ENCODE data around the gene PRSS8.
"Not testable (repeated sequence)": the region's sequence is repeated elsewhere in the genome, so short reads cannot be mapped to it uniquely, and the experiment has no call there.

PRSS8 gene

DNA sequence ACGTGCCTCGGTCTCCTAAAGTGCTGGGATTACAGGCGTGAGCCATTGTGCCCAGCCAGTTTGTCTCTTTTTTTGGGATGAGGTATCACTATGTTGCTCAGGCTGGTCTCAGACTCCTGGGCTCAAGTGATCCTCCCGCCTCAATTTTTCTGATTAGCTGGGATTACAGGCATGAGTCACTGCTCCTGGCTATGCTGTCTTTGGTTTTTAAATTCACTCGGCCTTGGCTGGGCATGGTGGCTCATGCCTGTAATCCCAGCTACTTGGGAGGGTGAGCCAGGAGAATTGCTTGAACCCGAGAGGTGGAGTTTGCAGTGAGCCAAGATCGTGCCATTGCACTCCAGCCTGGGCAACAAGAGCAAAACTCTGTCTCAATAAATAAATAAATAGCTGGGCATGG is 8.9 kb upstream of the PRSS8 start:
- not testable (repeated sequence) for DNase-seq (ENCODE audit: low read depth, low spot score)

DNA sequence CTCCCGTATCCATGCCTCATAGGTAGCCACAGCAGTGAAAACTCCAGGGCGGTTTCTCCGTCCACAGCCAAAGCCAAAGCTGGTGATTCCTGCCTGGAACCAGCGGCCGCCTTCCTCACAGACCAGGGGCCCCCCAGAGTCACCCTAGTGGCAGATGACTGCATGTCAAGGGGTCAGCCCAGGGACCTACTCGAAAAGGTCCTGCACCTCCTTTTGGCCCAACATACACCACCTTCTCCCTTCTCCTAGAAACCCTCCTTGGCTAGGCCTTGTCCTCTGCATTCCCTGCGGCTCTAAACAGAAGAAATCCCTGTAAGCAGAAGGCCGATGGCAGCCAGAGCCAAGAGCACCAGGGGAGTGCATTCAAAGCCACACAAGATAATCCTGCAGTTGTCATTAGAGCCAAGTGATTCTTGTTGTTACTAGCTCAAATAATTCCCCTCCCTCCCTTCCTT is 8.2 kb upstream of the PRSS8 start:
- DNase-seq (ENCODE audit: low read depth, low spot score): no peak

DNA sequence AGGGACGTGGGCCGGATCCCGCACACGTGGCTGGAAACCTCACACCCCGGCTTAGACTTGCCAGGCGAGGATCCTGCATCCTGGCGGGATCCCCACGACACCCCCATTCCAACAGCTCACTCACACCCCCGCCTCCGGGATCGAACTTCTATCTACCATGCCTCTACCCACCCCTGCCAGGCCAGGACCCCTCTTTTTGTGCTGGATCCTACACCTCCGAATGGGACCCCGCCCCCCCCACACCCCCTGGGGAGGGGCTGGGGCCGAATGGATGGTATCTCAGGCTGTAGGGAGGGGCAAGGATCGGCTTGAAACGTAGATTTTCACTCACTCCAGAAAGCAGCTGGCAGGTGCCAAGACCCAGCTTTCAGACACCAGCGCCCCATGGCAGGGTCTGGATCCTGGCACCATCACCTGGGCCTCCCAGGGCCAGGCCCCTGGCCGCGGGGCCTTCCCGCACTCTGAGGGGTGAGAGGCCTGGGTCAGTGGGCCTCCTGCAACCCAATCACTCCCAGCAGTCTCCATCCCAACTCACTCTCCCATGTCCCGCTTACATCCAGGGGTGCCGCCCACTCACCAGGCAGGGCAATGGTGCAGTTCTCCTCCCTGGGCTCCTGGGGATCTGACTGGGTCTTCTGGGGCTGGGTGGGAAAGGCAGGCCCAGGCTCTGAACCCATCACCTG is 7.6 kb upstream of the PRSS8 start:
- no peak for DNase-seq (ENCODE audit: low read depth, low spot score)

DNA sequence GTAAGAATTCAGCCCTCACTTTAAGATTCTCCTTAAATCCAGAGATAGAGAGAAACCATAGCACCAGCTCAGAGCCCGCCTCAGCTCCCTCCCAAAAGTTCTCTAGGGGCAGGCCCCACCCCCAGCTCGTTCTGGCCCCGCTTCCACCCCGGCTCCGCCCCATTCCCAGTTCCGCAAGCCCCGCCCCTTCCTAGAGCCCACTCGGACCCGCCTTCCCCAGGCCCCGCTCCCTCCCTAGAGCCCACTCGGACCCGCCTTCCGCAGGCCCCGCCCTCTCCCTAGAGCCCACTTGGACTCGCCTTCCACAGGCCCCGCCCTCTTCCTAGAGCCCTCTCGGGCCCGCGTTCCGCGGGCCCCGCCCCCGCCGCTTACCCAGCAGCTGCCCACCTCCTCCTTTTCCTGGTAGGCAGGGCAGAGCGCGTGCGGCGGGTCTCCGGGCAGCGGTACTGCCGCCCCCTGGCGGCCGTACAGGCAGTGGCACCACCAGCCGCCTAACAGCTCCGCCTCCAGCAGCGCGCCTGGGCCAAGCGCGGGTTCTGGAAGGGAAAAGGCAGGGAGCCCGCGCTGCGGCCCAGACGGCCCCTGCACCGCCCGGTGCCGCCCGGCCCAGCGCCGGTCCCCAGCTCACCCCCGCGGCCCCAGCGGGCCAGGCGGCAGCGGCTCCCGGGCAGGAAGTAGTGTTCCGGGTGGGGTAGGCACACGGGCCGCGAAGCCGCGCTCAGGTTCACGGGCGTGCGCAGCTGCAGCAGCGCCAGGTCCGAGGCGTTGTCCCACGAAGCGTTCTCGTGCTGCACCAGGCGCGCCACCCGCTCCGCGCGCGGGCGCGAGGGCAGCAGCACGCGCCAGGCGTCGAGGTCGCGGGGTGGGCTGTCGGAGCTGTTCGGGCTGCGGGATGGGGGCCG is 6.8 kb upstream of the PRSS8 start:
- DNase-seq (ENCODE audit: low read depth, low spot score): peak; percentile 97

DNA sequence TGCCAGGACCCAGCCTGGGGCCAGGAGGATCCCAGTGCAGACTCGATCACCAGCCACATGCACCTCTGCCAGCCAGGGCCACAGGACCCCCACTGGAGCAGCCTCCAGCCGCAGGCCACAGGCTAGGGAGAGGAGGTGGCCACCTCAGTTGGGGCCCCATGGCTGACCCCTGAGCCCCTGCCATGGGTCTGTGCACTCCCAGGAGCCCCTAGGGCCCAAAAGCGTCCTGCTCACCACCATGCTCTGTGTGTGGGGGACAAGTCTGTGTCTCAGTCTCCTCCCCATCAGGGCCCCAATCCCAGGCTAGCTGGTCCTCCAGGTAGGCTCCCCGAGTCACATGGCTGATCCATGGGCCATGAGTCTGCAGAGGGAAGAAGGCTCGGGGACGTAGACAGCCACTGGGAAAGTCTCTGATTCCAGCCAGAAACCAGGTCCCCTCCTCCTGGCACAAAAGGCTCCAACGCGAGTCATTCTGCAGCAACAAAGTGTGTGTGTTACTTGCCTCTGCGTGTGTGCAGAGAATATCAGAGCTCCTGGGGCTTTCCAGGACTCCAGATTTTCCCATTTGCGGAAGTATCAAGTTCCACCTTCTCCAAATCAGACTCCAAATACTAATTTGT is 6.1 kb upstream of the PRSS8 start:
- no peak for DNase-seq (ENCODE audit: low read depth, low spot score)

DNA sequence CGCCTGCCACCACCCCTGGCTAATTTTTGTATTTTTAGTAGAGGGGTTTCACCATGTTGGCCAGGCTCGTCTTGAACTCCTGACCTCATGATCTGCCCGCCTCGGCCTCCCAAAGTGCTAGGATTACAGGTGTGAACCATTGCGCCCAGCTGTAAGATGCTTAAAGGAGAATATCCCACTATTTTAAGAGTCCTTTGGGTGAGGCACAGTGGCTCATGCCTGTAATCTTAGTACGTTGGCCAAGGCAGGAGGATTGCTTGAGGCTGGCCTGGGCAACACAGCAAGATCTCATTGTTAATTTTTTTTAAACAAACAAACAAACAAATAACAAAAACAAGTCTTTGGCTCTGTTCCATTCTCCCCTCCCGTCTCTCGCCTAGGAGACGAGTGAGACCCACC is 5.5 kb upstream of the PRSS8 start:
- DNase-seq (ENCODE audit: low read depth, low spot score): not testable (repeated sequence)

DNA sequence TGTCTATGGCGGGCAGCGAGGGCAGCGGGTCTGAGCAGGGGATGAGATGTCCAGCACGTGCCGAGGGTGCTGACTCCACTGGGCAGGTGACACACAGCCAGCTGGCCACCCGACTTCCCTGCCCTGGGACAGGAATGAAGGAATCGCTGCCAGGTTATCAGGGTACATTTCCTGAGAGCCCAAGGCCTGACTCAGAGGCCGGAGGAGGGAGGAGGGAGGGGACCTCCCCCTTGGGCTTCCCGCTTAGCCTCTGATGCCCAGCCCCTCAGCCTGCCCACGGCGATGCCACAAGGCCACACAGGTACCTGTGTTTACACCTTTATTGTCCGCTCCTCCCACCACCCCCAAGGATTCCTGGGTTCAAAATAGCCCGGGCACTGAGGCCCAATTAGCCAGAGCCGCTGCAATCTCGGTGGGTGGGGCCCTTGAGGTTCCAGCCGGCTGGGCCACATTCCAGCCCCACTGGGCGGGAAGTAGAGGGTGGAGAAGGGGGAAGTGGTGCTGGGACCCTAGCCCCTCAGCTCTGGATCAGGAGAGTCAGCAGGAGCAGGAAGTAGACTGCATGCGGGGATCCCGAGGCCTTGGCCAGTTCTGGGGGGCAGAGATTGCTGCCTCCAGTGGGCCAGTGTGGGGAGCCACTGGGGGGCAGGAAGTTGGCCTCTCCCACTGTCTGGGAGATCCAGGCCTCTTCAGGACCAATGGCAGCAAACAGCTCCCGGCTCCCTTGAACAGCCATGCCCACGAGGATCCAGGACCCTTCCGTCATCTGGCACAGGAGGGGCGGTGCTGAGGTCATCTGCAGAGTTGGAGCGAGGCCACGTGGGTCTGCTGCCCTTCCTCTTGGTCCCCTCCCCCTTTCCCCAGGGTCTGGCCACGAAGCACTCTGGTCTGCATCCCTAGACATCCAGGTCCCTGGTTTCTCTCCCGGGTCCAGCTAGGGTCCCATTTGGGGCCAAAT is 3.4 kb upstream of the PRSS8 start:
- DNase-seq (ENCODE audit: low read depth, low spot score): no peak

DNA sequence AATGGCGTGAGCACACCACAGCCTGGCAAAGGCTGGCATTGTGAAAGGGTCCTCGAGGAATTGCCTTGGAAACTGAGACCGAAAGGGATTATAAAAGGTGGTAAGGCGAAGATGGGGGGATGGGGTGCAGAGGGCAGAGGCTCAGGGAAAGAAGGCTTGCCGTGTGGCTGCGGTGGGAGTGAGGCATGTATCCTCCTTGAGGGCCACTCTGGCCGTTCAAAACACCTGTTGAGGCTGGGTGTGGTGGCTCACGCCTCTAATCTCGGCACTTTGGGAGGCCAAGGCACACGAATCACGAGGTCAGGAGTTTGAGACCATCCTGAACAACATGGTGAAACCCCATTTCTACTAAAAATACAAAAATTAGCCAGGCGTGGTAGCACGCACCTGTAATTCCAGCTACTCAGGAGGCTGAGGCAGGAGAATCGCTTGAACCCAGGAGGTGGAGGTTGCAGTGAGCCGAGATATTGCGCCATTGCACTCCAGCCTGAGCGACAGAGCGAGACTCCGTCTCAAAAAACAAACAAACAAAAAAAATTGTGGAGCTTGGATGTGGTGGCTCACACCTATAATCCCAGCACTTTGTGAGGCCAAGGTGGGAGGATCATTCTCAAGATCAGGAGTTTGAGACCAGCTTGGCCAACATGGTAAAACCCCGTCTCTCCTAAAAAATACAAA is 1.4 kb upstream of the PRSS8 start:
- DNase-seq (ENCODE audit: low read depth, low spot score): not testable (repeated sequence)

DNA sequence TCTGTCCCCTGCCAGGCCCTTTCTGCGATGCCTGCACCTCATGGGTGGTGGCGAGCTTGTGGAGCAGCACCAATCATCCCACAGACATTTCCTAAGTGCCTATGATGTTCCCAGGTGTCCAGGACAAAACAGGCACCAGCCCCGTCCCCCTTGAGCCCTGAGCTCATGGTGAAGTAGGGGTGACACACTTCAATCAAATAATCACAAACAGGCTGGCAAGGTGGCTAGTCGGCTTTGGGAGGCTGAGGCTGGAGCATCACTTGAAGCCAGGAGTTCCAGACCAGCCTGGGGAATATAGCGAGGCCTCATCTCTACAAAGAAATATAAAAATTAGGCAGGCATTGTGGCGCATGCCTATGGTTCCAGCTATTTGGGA is 748 bp upstream of the PRSS8 start:
- no peak for DNase-seq (ENCODE audit: low read depth, low spot score)

DNA sequence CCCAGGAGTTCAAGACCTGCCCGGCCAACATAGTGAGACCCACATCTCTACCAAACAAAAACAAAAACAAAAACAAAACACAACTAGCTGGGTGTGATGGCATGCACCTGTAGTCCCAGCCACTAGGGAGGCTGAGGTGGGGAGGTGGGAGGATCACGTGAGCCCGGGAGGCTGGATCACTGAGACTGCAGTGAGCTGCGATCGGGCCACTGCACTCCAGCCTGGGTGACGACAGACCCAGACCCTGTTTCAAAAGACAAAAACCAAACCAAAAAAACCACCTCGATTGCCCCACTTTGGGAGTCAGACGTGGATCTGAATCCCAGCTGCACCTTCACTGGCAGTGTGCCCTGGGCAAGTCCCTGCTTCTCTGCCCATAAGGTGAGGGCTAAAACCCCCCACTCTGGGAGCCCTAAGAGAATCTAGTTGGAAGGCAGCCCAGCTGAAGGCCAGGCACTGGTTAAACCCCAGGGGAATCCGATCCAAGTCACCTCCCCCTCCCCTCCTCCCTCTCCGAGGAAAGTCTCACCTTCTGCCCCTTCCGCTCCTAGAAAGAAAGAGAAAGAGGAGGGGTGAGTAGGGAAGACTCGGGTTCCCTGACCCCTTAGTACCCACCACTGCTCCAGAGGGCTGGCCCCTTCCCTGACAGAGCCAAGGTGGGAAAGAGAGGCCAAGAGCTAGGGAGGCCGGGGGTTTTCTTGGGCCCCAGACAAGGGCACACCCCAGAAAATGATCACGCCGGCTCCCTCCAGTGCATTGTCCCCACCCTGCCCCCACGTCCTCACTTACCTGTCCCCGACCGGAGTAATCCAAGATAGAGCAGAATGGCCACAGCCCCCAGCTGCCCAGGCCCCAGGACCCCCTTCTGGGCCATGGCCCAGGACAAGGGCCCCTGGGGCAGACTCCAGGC is 647 bp downstream of the PRSS8 start:
- DNase-seq (ENCODE audit: low read depth, low spot score): no peak

DNA sequence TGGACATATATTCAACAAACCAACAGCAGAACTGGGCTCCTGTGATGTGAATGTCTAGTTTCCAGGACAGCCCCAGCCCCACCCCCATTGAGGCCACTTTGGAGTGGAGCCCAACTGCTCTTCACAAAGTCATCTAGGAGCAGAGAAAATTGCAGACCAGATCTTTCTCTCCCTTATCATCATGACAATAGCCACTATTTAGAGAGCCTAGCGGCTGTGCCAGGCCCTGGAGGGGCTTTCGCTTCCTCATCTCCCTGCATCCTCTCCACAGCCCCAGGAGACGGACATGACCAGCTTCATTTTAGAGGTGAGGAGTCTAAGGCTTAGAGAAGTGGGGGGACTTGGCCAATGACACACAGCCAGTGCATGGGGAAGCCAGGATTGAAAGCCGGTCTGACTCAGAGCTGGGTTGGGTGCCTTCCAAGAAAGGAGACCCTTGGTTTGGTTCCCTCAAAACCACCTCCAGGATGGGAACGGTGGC is 1.4 kb downstream of the PRSS8 start:
- no peak for DNase-seq (ENCODE audit: low read depth, low spot score)

DNA sequence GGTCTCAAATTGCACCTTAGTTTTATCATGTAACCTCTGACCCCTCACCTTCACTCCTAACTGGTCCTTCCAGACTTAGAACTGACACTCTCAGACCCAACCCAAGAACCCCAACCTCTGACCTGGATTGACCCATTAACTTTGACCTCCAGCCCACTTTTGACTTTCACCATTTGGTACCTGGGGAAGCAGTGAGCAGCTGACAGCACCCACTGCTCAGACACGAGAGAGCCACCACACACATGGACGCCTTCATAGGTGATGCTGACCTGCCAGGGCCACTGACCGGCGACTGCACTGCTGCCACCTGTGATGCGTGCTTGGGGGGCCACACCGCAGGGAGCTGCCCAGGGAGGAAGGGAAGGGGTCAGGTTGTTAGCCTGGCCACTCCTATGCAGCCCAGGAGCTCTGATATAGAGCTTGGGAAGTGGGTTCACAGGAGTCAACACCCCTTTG is 2.5 kb downstream of the PRSS8 start:
- DNase-seq (ENCODE audit: low read depth, low spot score): no peak

DNA sequence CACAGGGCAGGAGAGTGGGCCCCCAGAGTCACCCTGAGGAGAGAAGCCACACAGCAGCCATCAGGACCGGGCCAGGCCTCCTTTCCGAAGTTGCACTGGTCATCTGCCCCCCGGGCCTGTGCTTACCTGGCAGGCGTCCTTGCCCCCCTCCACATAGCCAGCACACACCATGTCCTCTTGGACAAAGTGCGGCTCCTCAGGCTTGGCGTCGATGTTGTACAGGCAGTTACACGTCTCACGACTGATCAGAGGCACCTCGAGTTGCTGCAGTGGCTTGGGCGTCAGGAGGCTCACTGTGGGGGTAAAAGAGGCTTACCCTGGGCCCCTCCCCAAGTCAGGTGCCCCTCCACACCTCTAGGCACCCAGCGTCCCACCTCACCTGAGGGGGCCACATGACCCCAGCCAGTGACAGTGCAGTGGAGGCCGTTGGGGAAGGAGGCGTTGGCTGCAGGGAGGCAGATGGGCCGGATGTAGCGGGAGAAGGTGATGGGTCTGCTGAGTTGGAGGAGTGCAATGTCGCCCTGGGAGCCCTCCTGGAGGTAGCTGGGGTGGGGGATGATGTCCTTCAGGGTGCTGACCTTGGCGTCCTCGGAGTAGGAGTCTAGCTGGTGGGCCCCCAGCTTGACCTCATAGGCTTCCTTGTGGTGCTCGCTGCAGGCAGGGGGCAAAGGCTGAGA is 3.1 kb downstream of the PRSS8 start:
- no peak for DNase-seq (ENCODE audit: low read depth, low spot score)

DNA sequence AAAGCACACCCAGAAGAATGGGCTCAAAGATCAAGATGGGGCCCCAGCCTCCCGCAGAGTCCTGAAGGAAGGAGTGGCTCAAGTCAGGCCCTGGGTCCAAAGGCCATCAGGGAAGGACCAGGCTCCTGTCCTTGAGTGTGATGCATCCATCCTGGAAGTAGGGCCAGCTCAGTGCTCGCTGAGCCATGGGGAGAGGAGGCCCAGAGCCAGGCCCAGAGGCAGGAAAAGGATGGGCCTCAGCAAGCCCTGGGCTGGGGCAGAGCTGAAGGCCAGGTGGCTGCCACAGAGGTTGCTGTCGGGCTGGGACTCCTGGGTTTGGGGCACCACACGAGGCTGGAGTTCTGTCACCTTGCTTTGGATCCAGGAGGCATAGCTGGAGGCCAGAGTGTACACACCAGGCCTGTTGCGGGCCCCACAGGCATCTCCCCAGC is 3.7 kb downstream of the PRSS8 start:
- no peak for DNase-seq (ENCODE audit: low read depth, low spot score)

DNA sequence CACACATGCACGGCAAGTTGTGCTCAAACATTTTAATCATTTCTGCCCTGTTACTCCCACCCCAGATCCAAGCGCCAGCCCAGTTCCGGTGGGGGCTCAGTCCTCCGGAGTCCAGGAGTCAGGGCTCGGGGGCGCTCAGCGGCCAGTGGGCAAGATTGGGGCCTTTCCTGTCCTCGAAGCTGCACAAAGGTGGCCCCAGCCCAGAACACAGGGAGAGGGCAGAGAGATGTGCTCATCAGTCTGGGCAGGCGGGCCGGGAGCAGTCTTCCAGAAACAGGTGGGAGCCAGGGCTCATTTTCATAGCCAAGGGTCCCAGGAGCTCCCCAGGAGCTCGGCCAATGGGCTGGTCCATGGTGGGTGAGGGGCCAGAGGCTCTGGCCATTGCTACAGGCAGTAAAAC is 4.1 kb downstream of the PRSS8 start:
- no peak for DNase-seq (ENCODE audit: low read depth, low spot score)

DNA sequence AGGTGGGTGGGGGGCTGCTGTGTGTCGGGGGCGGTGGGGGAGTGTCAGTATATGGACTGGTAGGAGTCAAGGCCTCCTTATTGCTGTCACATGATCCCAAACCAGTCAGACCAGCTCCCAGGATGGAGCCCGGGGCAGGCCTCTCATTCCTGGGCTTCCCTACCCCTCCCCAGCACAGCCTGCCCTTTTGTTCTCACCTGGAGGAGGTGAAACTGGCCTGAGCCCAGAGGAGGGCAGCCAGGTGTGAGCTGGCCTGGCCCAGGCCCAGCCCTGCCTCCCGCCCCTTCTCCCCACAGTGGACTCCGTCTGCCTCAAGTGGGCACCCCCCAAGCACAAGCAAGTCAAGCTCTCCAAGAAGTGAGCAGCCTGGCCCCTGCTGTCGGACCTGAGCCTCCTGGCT is 4.6 kb downstream of the PRSS8 start:
- DNase-seq (ENCODE audit: low read depth, low spot score): no peak

DNA sequence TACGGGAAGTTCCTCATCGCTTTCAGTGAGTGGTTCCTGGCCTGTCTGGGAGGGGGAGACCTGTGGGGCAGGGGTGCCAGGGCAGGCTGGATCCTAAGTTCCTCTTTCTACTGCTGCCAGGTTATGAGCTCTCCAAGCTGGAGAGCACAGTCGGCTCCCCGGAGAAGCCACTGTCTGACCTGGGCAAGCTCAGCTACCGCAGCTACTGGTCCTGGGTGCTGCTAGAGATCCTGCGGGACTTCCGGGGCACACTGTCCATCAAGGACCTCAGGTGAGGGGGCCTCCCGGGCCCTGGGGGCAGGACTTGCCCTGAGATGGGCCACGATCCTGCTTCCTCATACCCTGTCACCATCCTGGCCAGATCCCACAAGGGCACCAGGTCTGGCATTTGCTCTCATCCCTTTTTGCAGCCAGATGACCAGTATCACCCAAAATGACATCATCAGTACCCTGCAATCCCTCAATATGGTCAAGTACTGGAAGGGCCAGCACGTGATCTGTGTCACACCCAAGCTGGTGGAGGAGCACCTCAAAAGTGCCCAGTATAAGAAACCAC is 5.1 kb downstream of the PRSS8 start:
- DNase-seq (ENCODE audit: low read depth, low spot score): no peak

DNA sequence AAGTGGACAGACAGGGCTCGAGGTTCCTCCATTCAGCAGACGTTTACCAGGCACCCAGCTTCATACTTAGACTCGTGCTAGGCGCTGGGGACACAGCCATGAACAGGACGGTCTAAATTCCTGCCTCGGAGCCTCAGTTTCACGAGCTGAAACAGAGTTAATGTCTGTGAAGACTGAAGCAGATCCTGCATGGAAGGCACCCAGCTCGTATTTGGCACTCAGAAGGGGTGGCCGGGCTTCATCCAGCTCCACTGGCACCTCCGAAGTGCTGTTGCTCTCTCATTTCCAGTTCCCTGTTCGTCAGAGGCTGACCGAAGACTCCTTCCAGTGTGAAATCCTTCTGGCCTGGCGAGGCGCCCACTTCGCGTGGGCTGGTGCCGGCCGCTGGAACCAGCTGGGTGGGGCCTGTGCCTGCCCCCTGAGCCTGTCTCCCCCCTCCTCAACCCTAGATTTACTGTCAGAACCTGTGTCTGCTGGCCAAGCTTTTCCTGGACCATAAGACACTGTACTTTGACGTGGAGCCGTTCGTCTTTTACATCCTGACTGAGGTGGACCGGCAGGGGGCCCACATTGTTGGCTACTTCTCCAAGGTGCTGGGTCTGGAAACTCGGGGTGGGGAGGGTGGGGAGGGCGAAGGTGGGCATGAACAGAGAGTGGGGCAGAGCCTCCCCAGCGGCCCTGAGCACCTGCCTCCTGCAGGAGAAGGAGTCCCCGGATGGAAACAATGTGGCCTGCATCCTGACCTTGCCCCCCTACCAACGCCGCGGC is 5.8 kb downstream of the PRSS8 start:
- no peak for DNase-seq (ENCODE audit: low read depth, low spot score)

Data from smooth muscle cell of the brain vasculature (primary cell).